ENCODE data around the gene ANAPC5.
"Not testable (repeated sequence)": the region's sequence is repeated elsewhere in the genome, so short reads cannot be mapped to it uniquely, and the experiment has no call there.

Gene ANAPC5

GRCh38 chr12:121351820-121352681, at the start of gene ANAPC5:
TSS of gene ANAPC5 (minus strand) at chr12:121352411. CDS start at chr12:121352340, 71 bp downstream.
- peak; percentile 53 for FAIRE-seq

- FAIRE-seq, result no peak
These were observed 48.3 kb upstream of the ANAPC5 start for GRCh38 chr12:121400332-121401139.

GRCh38 chr12:121399391-121400331, 47.5 kb upstream of the ANAPC5 start, which contains the start of gene RNF34:
TSS of gene RNF34 (plus strand) at chr12:121400118. CDS start at chr12:121400213, 95 bp downstream.
- peak; percentile 60 for FAIRE-seq

- no peak for FAIRE-seq
These were observed 46.1 kb upstream of the ANAPC5 start for GRCh38 chr12:121398355-121398754.

GRCh38 chr12:121397521-121397920, 45.3 kb upstream of the ANAPC5 start:
- FAIRE-seq, result no peak

- no peak for FAIRE-seq
These were observed 40.1 kb upstream of the ANAPC5 start for GRCh38 chr12:121392325-121392716.

GRCh38 chr12:121391619-121392324, 39.6 kb upstream of the ANAPC5 start:
- no peak for FAIRE-seq

- FAIRE-seq, result no peak
These were observed 38.6 kb upstream of the ANAPC5 start for GRCh38 chr12:121390856-121391255.

GRCh38 chr12:121388421-121388981, 36.3 kb upstream of the ANAPC5 start:
- FAIRE-seq, result no peak

GRCh38 chr12:121384891-121385290, 32.7 kb upstream of the ANAPC5 start:
- FAIRE-seq, result not testable (repeated sequence)

- no peak for FAIRE-seq
These were observed 31.4 kb upstream of the ANAPC5 start for GRCh38 chr12:121383601-121384021.

- FAIRE-seq, result no peak
These were observed 27.7 kb upstream of the ANAPC5 start for GRCh38 chr12:121379945-121380344.

- no peak for FAIRE-seq
These were observed 26.5 kb upstream of the ANAPC5 start for GRCh38 chr12:121378736-121379135.

GRCh38 chr12:121376754-121377697, 24.8 kb upstream of the ANAPC5 start:
- no peak for FAIRE-seq

- FAIRE-seq, result not testable (repeated sequence)
These were observed 22.9 kb upstream of the ANAPC5 start for GRCh38 chr12:121374945-121375584.

GRCh38 chr12:121374336-121374735, 22.1 kb upstream of the ANAPC5 start:
- FAIRE-seq, result not testable (repeated sequence)

GRCh38 chr12:121373755-121374154, 21.5 kb upstream of the ANAPC5 start:
- no peak for FAIRE-seq

GRCh38 chr12:121371404-121371803, 19.2 kb upstream of the ANAPC5 start:
- FAIRE-seq, result no peak

- FAIRE-seq, result no peak
These were observed 13.8 kb upstream of the ANAPC5 start for GRCh38 chr12:121366063-121366459.
